HAP-1 (cell line): Measurements from ENCODE around the gene TPM1.
A peak's percentile ranks its signal among the peaks of the same experiment; 100 is the strongest.

ENCODE experiments used
- DNase-seq, 2 experiments: peaks; one replicate each; pipeline ENCODE4 v3.0.0-alpha.2; 2016 to 2020; ENCODE audit warnings: low spot score in 2 of 2
- H3K27me3 ChIP-seq: fragments of 250-450 bp; sonication (Bioruptor Pico); 2 replicates; pipeline ENCODE4 v1.5.1; 2020; ENCODE audit warnings: low read depth, mild to moderate bottlenecking, moderate library complexity
- H3K36me3 ChIP-seq: fragments of 250-450 bp; sonication (Bioruptor Pico); replicated peaks from 2 replicates; pipeline ENCODE4 v1.5.1; 2020; ENCODE audit warnings: mild to moderate bottlenecking
- H3K4me1 ChIP-seq: fragments of 250-450 bp; sonication (Bioruptor Pico); 2 replicates; pipeline ENCODE4 v1.5.1; 2020; ENCODE audit warnings: mild to moderate bottlenecking
- H3K4me3 ChIP-seq: fragments of 250-450 bp; sonication (Bioruptor Pico); 2 replicates; pipeline ENCODE4 v1.5.1; 2020; ENCODE audit warnings: mild to moderate bottlenecking, moderate library complexity
- H3K9me3 ChIP-seq: fragments of 250-450 bp; sonication (Bioruptor Pico); 2 replicates; pipeline ENCODE4 v1.5.1; 2020; ENCODE audit warnings: mild to moderate bottlenecking, moderate library complexity
- in situ Hi-C: fragments of 300-500 bp; cut with MboI; formaldehyde crosslinking; loops from 3 replicates; pipeline ENCODE4 v1.14.3; 2020; ENCODE audit warnings: low sequenced_read_pairs, inconsistent platforms, mixed read lengths

The TPM1 gene

DNA sequence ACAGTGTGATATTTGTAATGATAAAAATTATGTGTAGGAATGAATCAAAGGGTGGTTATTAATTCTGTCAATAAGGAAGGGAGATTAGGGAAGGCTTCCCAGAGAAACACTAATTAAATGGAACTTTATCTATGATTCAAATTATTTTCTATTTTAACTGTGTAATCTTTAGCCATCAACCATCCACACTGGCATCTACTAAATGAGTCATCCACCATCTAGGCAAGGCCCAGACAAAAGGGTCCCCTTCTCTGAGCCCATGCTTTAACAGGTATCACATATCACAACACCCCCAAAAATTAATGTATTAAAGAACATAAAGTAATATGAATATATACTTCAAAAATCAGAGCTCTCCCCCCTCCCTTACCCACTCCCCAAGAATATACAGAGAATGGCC is 19.9 kb upstream of the TPM1 start:
- Histone ChIP-seq H3K4me1 (no peaks in the 10 kb centered on the region), H3K9me3 (no peaks in the 10 kb centered on the region), H3K4me3 (no peak overlapping the region), H3K27me3 (no peaks in the 10 kb centered on the region; the same call in 1 of the 2 replicates), H3K36me3 (no peaks in the 10 kb centered on the region)
- DNase-seq: no peak
- in situ Hi-C loops: no loop called here

DNA sequence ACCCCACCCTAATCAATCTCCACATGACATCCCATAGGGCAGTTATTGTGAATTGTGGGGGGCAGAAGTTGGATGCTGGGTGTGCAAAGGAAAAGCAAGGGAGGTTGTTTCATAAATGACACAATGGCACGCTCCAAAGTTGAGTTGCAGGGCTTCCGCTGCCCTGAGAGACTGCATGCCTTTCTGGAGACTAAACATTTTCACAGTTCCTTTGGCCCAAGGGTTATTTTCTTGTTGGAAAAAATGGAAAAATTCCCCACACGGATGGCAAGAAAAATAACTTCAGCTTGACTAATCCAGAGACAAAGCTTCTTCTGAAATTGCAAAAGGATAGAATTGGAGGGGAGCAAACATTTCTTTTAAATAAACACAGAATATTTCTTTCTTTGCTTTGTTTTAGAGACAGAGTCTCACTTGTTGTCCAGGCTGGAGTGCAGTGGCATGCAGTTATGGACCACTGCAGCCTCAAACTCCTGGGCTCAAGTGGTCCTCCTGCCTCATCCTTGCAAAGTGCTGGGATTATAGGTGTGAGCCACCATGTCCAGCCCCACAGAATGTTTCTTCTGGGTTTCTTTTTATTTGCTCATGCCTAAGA is 19.1 kb upstream of the TPM1 start:
- Histone ChIP-seq H3K4me3 (no peak overlapping the region), H3K4me1 (no peaks in the 10 kb centered on the region), H3K27me3 (no peaks in the 10 kb centered on the region; the same call in 1 of the 2 replicates), H3K9me3 (no peaks in the 10 kb centered on the region), H3K36me3 (no peaks in the 10 kb centered on the region)
- no peak for DNase-seq
- in situ Hi-C loops: no loop called here

DNA sequence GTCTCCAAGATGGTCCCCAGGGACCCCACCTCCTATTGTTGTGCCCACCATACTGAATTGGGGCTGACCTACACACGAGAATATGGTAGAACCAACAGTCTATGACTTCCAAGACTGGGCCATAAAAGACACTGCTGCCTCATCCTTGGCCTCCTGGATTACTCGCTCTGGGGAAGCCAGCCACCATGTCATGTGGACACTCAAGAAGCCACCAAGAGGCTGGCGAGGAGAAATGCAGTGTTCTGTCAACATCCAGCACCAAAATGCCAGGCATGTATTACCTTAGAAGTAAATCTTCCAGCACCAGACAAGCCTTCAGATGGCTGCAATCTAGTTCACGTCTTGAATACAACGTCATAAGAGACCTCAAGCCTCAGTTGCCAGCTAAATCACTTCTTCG is 17.1 kb upstream of the TPM1 start:
- in situ Hi-C loops: no loop called here
- no peaks in the 10 kb centered on the region for H3K36me3 ChIP-seq
- DNase-seq: no peak
- no peaks in the 10 kb centered on the region for H3K9me3 ChIP-seq
- no peak overlapping the region for H3K4me3 ChIP-seq
- H3K27me3 ChIP-seq: no peaks in the 10 kb centered on the region
- H3K4me1 ChIP-seq: no peaks in the 10 kb centered on the region

DNA sequence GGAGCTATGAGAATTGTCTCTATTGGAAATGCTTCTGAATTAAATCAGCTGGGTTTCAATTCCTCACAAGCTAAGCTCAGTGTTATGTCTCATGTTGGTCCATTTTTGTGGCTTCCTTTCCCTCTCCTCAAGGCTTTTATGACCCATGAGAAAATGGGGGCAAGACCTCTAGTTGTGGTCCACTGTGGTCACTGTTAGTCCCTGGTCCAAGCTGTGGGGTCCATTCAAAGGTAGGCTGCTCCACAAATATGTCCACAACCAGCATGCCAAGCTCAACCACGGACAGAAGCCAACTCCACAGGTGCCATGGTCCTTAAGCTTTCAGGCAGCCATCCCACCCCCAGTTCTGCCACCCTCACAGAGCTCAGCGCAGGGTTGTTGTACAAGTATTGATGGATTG is 14.9 kb upstream of the TPM1 start:
- Histone ChIP-seq H3K4me3 (no peak overlapping the region), H3K27me3 (no peaks in the 10 kb centered on the region), H3K4me1 (no peaks in the 10 kb centered on the region), H3K9me3 (no peaks in the 10 kb centered on the region), H3K36me3 (no peaks in the 10 kb centered on the region)
- no peak for DNase-seq
- in situ Hi-C loops: no loop called here

DNA sequence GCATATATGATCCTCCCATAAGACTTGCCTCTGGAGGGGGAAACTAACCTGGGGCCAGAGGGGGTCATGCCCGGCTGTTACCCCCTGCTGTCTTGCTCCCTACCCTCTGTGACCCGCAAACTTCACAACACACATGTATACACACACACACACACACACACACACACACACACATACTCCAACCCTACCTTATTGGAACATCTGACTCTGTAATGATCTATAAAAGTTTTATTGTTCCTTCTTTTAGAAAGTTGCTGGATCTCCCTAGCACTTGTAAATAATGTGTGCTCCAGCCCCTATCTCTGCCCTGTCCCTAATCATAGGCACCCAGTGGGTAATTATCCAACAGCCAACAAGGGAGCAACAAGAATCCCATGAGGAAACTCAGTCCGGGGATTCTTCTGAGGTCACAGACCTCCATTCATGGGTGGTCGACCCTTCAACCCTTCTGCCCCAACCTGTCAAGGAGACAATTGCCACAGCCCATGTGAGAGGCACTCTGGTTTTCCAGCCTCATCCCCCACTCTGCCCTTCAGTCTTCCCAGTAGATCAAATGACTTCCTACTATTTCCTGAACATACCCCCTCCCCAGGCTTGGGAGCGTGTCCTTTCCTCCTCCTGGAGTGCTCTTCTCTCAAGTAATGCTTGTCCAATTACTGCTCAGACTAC is 14.0 kb upstream of the TPM1 start:
- Histone ChIP-seq H3K9me3 (no peaks in the 10 kb centered on the region), H3K27me3 (no peaks in the 10 kb centered on the region), H3K4me3 (no peak overlapping the region), H3K4me1 (no peaks in the 10 kb centered on the region), H3K36me3 (no peaks in the 10 kb centered on the region)
- in situ Hi-C loops: no loop called here
- DNase-seq: no peak

DNA sequence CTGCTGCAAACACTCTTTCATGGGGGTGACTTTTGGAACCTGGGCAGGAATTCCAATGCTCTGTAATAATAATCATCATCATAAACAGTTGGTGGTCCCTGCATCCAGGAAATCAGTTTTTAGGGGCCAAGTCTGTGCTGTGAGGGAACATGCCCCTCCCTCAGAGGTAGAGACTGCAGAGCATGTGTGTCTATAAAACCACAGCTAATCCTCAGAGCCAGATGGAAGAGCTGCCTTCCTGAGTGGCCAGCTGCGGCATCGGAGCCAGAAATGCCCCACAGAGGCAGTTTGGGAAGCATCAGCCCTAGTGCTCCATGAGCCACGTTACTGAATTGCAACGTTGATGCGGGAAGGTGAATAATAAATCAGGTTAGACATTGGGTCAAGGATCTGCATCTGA is 12.9 kb upstream of the TPM1 start:
- Histone ChIP-seq H3K27me3 (no peaks in the 10 kb centered on the region), H3K9me3 (no peaks in the 10 kb centered on the region), H3K4me1 (no peaks in the 10 kb centered on the region), H3K36me3 (no peaks in the 10 kb centered on the region), H3K4me3 (no peak overlapping the region)
- in situ Hi-C loops: no loop called here
- DNase-seq: no peak

DNA sequence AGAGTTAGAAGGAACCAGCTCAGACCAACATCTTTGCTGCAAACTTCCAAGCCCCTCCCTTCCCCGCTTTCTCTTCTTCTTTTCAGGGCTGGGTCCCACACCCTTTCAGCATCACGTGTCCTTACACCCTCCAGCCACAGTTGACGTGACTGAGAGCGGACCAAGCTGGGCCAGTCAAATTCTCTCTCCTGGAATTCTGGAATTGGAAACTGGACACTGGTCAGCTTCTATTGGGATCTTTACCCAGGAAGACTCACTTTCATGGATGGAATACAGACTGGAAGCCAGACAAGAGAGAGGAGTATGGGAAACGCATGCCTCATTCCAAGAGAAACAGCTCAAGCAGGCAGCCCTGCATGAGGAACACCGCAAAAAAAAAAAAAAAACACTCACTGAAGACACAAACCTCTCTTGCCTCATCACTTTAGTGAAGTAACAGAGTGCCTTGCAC is 12.4 kb upstream of the TPM1 start:
- no peaks in the 10 kb centered on the region for H3K27me3 ChIP-seq
- no peaks in the 10 kb centered on the region for H3K4me1 ChIP-seq
- DNase-seq: no peak
- in situ Hi-C loops: no loop called here
- no peak overlapping the region for H3K4me3 ChIP-seq
- no peaks in the 10 kb centered on the region for H3K36me3 ChIP-seq
- no peaks in the 10 kb centered on the region for H3K9me3 ChIP-seq

DNA sequence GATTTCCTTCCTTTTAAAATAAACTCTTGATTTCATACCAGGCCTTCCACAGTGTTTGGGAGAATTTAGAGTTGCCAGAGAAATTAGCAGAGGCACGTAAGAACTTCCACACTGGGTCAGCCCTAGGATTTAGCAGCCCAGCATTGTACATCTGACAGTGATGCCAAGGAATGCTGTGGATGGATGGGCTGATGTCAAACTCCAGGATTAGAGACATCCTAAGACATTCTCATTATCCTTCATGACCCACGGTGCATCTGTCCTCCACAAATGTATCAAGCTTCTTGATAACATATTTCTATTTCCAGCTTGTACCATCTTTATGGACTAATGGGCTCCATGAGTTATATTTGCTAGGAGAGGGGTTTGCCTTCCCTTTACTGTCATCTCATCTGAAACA is 8.0 kb upstream of the TPM1 start:
- Histone ChIP-seq H3K4me3 (no peak overlapping the region), H3K36me3 (no peaks in the 10 kb centered on the region), H3K4me1 (peaks cover 5% of the 10 kb centered on the region), H3K9me3 (no peaks in the 10 kb centered on the region), H3K27me3 (no peaks in the 10 kb centered on the region)
- in situ Hi-C loops: no loop called here
- DNase-seq: no peak

DNA sequence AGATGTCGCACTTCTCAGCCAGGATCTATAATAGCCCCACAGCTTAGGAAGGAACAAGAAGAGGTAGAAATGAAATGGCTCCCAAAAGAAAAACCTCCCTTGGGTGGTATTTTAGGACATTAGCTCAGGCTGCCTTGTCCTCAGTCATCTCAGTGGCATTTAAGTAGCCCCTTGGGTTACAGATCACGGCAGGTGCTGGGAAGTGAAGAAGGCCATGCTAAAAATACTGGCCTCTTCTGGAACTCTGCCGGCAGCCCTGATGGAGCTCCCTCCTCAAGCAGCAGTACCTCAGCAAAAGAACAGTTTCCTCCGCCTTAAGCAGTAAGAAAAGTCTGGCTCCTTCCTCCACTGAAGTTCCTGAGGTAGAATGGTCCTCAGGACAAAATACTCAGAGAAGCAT is 7.3 kb upstream of the TPM1 start:
- H3K27me3 ChIP-seq: no peaks in the 10 kb centered on the region
- DNase-seq: no peak
- in situ Hi-C loops: no loop called here
- H3K4me1 ChIP-seq: peaks cover 5% of the 10 kb centered on the region
- no peak overlapping the region for H3K4me3 ChIP-seq
- no peaks in the 10 kb centered on the region for H3K9me3 ChIP-seq
- H3K36me3 ChIP-seq: no peaks in the 10 kb centered on the region

DNA sequence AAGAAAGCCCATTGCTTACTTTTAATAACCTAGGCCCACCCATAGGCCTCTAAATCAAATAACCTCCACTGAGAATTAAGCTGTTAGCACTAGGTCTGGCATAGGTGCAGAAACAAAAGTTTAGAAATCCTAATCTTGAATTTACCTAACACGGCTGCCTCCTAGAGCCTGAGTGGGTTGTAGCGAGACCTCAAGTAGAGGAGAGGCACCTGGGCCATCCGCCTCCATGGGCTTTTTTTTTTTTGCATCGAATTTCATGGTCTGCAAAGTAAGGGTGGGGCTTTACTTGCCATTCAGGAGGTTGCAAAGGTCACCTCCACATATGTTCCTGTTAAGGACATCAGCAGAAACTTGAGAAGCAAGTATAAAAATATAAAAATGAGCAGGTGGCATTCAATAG is 6.6 kb upstream of the TPM1 start:
- in situ Hi-C loops: no loop called here
- DNase-seq: no peak
- H3K4me1 ChIP-seq: peaks cover 5% of the 10 kb centered on the region

DNA sequence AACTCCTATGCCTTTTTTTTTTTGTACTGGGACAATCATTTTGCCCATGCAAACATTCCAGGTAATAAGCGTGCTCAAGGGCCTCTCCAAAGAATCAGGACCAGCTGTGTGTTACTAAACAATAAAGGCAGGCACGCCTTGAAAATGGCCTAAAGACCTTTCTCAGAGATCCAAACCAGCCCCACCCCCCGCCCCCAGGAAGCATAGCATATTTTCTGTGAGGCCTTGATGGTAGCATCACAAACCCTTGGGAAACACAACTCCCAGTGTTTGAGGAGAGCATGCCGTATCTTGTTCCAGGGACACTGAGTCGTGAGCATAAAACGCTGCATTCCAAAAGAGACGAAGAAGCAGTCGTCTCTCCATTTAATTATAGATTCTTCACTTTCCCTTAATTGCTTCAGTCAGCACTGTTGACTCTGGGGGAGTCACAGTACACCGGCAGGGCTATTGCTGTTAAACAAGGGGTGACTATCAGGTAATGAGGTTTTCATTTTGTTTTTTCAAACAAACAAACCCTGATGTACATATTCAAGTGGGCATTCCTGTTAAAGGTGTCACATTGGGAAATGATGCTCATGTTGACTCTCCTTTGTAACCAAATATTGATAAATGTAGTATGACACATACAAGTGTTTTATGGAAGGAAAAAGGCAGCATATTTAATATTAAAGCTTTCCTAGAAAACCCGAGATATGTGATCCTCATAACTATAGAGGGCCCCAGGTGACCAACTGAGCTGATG is 4.4 kb upstream of the TPM1 start:
- Histone ChIP-seq H3K27me3 (no peaks in the 10 kb centered on the region), H3K9me3 (no peaks in the 10 kb centered on the region), H3K4me1 (peaks cover 8% of the 10 kb centered on the region), H3K4me3 (no peak overlapping the region), H3K36me3 (no peaks in the 10 kb centered on the region)
- in situ Hi-C loops: no loop called here
- DNase-seq: peak in 1 of 2 experiments; percentile 31

More for the DNA sequence above, 6.6 kb upstream of the TPM1 start:
- Histone ChIP-seq H3K4me3 (no peak overlapping the region), H3K9me3 (no peaks in the 10 kb centered on the region), H3K36me3 (no peaks in the 10 kb centered on the region), H3K27me3 (no peaks in the 10 kb centered on the region)

DNA sequence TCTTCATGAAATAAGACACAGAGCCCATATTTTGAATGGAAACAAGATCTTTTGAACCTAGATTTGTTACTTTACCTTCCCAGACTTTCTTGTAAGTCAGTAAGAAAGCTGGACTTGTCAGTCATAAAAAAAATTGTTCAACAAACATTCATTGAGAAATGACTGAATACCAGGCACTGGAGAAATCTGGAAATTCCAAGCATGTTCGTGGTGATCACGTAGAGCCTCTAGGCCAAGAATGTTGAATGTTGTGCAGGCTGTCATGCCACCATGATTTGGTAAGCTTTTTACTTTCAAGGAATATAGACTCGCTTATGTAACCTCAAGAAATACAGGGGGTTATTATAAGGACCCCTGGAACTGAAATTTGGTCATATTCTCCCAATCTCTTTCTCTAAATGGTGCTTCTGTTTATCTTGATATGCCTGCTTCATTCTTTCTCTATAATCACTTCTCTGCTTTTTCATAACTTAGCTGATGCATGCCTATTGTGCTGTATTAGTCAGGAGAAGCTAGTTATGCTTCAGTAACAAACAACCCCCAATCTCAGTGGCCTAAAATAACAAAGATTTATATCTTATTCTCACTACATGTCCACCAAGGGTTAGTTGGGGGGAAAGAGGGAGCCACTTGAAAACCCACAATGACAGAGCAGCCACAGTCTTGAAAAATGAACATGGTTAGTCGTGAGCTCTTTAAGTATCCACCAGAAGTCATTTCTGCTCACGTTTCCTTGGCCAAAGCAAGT is 3.4 kb upstream of the TPM1 start:
- Histone ChIP-seq H3K4me3 (no peak overlapping the region), H3K4me1 (peaks cover 10% of the 10 kb centered on the region), H3K27me3 (no peaks in the 10 kb centered on the region), H3K36me3 (peaks cover 5% of the 10 kb centered on the region), H3K9me3 (no peaks in the 10 kb centered on the region)
- in situ Hi-C loops: no loop called here
- no peak for DNase-seq

DNA sequence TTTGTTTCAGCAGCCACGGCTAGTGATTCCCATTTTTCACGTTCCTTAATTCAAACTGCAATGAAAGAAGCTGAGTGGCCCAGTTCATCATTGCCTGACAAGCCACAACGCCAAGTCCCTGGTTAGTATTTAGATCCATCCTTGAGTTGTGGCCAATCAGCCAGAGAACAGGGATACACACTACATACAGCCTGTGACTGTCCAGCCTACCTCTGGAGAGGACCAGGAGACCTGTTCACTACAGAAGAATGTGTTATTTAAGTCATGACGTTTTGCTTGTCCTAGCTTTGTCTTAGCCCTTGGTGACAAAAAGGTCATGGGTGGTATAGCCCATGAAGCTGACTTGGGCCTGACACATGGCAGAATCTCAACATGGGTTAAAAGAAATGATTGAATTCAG is 2.7 kb upstream of the TPM1 start:
- in situ Hi-C loops: no loop called here
- no peak overlapping the region for H3K4me3 ChIP-seq
- DNase-seq: no peak
- H3K36me3 ChIP-seq: peaks cover 9% of the 10 kb centered on the region
- no peaks in the 10 kb centered on the region for H3K9me3 ChIP-seq
- no peaks in the 10 kb centered on the region for H3K27me3 ChIP-seq
- H3K4me1 ChIP-seq: peaks cover 16% of the 10 kb centered on the region

DNA sequence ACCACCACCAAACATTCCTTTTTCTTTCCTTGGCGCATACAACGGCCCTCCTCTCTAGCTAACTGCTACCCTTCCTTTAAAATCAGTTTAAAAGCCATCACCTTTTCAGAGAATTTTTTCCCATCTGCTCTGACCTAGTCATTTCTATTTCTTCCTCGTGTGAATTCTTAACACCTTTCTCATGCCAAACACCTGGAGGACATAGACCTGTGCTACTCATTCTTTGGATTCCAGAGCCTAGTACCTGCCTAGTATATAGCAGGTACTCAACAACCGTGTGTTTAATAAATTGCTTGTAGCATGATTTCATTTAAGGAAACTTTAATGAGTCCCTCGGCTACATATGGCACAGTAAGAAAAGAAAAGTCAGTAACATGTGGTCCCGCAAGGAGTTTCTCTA is 2.0 kb upstream of the TPM1 start:
- Histone ChIP-seq H3K9me3 (no peaks in the 10 kb centered on the region), H3K4me1 (peaks cover 23% of the 10 kb centered on the region), H3K4me3 (no peak overlapping the region), H3K27me3 (no peaks in the 10 kb centered on the region), H3K36me3 (peaks cover 9% of the 10 kb centered on the region)
- no peak for DNase-seq
- in situ Hi-C loops: no loop called here
